Stimulated activated CD4-positive, alpha-beta T cell treated with anti-CD3 and anti-CD28 coated beads, Interleukin-4, amount 100 ng/mL, for 1 hour (primary cell): ENCODE data around the gene PLEKHA6.

Experiments used
- DNase-seq: peaks from one replicate; pipeline ENCODE4 v3.0.0-alpha.2; 2020

Gene PLEKHA6

DNA sequence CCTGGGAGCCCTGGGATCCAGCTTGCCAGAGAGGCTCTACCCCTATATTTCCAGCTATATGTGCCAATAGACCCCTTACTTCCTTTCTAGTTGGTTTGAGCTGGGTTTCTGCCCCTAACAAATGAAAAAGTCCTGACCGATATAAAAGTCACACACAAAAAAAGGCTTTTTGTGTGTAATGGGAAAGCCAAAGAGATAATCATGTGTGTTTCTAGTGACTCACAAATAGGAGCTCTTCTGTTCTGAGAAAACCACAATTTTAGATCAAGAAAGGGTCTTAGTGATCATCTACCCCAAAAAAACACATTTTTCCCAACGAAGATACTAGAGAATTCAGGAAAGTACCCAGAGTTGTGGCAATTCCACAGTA, 23.0 kb upstream of the PLEKHA6 start:
- DNase-seq, result no peak

DNA sequence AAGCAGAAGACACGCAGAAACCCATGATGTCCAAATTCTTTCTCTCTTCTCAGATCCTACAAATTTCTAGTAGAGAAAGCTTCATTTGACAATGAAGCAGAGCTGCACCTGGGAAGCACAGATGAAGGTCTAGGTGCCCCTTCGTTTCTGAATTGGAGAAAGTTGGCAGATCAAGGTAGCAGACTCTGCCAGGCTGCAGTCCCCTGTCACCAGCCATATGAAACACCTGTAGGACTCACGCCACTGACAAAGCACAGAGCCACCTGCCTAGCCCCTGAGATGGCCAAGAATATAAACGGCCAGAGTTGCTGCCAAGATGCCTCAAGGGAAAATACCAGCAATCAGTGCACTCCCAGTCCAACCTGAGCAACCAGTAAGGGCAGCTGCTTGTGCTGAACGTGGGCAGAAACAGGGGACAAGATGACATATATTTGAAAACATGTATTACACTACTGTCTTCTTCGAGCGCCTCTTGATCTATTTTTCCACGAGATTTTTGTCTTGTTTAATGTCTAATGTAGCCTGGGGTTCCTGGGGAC, 20.6 kb upstream of the PLEKHA6 start:
- no peak for DNase-seq

DNA sequence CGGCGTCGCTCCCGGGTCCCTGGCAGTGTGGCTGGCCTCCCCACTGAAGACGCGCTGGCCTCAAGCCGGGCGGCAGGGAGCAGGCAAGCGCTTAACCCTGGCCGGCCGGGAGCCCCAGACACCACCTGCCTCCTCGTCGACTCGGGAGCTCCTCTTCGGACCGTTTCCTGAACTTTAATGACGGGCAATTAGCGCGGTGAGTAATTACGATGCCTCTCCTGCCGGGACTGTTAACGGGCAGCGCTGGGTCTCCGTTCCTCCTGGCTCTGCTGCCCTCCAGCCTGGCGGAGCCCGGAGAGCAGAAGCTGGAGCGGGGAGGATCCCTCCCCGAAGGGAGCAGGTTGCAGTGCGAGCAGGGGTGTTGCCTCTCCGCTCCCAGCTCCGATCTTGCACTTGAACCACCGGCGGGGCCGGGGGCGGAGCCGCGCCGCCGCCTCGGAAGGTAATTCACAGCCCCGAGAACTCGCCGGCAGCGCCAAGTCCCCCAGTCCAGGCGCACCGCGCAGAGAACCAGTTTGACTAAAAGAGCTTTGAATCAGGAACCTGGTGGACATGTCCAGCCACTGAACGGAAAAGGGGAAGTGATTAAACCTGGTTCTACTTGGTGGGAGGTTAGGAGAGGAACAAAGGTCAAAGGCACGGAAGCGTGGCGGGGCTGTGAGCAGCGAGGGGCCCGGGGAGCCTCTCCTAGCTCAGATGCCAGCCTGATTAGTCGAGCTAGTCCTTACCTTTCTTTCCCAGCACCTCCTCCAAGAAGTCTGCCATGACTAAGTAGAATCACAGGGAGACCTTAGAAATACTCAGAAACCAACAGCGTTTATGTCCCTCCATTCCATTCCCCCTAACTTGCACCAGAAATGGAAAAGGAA, 18.3 kb upstream of the PLEKHA6 start:
- peak; percentile 56 for DNase-seq

DNA sequence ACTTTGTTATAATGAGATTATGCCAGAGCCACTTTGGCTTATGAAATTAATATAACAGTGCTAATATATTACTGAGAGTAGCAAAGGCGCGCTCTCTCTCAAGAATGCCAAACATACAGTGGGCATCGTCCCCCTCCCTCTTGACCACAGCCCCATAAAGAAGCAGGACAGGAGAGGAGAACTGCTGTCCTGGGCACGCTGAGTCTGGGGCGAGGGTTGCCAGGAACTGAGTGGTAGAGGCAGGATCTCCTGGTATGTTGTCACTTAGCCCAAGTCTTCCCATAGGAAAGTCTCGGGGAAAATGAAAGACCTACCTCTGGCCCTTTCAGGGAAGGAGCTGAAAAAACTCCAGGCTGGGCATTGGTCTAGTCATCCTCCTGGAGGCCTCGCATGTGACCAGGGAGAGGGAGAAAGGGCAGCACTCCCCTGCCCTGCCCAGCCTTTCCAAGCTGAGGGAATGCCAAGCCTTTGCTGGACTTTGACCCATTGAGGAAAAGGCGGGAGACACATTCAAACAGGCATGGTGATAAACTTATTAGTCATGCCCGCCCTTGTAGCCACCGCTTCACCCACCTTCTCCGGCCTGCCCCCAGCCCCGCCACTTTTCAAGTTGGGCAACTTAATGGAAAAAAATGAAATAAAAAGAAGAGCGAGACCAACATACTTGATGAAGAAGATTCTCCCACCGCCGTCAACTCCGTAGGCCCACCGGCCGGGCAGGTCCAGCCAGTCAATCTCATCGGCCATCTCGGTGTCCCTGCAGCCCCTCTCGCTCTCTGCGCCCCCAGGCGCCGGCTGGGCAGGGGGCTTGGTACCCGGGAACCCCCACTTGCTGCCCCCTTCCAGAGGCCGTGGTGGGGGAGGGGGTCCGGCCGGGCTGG, 17.4 kb upstream of the PLEKHA6 start:
- no peak for DNase-seq

DNA sequence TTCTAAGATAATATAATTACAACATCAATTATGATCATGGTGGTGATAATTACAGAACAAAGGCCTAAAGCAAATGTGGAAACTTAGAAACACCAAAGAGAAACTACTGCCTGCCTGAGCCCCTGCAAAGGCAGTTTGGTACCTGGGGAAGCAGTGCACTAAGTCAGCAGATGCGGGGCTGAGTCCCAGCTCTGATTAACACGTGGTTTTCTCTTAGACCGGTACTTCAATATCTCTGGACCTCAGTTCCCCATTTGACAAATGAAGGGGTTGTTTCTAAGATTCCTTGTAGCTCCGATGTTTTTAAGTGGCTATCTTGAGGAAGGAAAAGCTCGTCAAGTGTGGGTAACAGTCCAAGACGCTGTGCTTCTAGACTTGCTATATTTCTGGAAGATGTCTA, 16.7 kb upstream of the PLEKHA6 start:
- DNase-seq, result no peak

DNA sequence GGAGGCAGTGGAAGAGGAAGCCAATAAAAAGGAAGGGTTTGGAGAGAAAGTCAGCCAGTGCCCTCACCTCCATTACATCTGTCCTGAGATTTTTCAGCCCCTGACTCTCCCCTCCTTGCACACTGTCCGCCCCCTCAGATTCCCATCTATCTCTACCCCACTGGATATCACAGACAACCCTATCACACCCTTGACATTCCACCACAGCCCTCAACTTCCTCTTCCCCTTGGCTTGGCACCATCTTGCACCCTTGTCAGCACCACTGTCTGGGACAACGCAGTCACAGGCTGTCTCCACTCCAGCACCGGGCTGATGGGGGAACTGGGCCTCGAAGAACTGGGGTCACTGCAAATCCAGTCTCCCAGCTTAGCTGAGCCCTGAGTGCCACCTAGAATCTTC, 14.2 kb upstream of the PLEKHA6 start:
- no peak for DNase-seq

DNA sequence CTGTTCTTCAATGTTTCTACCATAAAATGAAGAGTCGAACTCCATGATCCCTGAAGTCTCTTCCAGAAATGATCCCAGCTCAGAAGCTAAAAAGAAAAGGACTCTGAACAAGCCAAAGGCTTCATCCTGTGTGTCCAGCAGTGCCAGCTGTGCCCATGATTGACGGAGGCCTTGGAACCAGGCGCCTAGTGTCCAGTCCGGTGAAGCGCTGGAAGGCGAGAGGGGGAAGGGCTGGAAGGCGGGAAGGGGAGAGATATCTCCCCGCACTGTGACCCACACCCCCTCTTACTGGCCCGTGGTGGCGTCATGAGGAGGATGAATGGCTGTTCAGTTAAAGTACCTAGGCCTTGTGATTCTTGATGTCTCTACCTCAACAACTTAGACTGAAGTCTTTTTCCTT, 10.4 kb upstream of the PLEKHA6 start:
- DNase-seq, result no peak

DNA sequence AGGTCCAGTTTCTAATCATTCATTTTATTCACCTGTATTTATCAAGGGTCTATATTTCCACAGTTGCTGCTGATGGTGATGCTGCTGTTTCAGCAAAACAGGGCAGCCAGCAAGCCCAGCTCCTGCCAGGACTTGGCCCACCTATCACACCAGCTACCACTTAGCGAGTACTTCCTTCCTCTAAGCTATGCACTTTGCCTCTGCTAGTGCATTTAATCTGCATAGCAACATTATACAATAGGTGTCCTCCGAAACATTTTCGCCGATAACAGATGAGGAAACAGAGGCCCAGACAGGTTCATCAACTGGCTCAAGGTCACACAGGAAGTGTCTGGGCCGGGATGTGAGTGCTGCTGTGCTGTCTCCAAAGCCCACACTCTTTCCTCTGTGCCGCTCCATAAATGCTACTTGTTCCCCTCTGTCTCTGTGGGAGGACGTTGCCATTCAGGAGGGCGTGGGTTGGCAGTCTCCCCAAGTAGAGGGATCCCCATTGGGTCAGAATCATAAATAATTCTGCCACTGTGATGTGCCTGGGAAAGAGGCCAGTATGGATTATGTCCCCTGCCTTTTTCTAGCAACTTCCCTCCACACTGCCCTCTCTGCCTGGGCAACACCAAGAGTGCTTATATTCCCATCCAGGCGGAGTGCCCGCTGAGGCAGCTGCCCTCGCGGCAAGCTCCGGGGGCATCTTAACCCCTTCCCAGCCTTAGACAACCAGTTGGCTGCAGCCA, 9.4 kb upstream of the PLEKHA6 start:
- no peak for DNase-seq

DNA sequence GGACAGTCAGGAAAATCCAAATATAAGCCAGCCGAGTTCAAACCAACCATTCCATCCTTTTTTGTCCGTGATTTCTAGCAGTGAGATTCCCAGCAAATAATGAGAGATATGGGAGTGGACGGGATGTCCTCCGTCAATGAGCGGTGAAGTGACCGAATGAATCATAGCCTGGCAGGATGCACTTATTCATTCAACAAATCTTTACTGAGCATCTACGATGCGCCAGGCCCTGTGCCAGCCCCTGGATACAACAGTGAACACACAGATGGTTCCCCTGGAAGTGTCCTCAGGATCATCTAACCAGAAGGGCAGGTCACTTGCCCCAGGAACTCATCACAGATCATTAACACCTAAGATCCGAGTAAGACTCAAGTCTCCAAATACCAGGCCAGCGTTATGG, 8.2 kb upstream of the PLEKHA6 start:
- DNase-seq, result no peak

DNA sequence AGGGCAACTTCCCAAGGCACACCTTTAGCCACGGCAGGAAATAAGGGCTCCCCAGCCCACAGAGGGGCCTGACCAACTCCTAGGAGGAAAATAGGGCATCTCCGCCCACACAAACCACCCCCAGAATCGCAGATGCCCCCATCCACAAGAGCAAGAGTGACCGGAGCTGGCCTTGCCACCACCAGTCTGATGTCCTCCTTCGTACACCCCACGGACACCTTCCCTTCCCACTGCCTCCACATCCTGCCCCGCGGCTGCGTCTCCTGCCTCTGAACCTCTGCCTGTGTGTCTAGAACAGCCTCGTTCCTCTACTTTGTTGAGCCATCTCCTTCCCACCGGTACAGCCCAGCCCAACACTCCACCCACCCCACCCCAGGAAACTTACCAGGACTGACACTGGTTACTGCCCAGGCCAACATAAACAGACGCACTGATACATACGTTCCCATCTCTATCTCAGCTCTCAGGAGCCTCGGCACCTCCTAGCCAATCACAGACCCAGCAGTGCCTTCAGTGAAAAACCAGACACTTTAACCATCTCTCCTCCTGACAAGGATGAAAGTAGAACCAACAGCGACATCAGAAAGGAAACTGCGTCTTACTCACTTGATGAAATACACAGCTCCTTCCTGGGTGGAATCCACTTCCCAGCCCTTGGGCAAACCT, 7.6 kb upstream of the PLEKHA6 start:
- DNase-seq, result no peak

DNA sequence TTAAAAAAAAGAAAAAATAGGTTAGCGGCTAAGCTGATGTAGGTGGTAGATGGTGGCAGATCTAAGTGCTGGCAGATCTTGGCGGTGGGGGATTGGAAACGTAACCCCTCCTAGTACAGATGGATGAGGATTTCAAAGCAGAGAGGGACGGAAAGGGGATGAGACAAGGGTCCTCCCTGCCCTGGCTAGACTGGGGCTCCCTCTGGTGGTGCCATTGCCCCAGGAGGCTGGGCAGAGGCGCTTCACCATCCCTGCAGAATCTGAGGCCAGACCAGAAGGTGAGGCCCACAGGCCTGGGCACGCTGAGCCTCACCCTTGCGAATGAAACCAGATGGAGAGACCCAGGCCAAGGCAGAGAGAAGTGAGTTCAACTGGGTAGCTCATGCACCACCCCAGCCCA, 7.0 kb upstream of the PLEKHA6 start:
- no peak for DNase-seq

DNA sequence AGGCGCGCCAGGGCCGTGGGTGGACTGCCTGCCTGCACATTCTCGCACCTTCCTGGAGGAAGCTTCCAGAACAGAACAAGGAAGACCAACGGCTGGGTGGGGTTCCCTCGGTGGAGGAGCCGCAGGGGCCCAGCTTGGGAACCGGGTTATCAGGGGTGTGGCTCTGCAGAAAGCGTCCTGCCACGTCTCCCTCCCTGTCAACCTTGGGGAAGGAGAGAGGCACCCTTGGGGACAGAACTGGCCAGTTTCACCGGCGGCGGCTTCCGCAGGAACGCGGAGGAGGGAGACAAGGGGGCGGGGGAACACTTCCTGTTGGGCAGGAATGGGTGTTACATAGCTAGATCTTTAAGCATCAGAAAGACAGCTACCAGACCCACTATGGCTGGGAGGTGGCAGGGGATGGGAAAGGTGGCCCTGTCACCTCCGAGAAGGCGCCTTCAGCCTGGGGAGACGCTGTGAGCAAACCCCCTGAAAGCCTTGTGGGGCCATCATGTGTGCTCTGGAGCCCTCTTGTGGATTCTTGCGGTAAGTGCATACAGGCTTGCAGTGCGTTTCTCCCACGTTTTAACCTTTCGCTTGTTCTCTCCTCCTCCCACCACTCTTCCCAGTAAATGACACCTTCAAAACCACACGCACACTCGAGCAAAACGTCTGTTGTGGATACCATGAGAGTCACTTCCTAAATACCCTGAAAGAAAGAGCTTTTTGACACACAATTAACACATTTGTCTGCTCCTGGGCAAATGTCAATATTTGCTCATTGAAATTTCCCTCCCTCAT, 3.8 kb upstream of the PLEKHA6 start:
- DNase-seq, result peak; percentile 67

DNA sequence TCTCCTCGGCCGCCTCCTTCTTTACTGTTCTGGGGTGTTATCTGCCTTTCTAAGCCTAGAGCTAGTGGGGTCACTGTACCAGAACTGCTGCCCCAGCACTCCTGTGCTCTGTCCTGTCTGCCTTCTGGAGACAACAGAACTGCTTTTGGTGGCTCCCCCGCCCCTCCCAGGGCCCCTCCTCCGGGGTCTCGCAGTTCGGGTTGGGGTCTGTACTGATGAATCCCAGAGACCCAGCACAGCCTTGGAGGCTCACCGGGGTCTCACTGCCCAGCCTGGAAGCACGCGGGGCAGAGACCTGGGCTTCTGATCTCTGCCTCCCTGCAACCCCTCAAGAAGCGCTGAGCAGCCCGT, 3.2 kb upstream of the PLEKHA6 start:
- no peak for DNase-seq

DNA sequence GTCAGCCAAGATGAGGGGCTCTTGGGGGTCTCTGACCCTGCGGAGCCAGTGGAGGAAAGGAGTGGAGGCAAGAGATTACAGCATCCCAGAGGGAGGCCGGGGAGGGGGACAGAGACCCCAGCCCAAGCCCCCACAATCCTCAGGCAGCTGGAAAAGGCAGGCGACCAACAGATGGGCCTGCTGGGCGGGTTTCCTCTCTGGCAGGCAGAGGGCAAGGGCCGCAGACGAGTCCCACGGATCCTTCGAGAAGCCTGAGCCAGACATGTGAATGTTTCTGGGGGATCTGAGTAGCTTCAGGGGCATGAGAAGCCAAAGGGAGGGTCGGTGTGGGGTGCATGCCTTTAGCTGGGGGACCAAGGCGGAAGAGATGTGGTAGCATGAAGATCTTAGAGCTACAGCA, 2.1 kb upstream of the PLEKHA6 start:
- DNase-seq, result no peak

DNA sequence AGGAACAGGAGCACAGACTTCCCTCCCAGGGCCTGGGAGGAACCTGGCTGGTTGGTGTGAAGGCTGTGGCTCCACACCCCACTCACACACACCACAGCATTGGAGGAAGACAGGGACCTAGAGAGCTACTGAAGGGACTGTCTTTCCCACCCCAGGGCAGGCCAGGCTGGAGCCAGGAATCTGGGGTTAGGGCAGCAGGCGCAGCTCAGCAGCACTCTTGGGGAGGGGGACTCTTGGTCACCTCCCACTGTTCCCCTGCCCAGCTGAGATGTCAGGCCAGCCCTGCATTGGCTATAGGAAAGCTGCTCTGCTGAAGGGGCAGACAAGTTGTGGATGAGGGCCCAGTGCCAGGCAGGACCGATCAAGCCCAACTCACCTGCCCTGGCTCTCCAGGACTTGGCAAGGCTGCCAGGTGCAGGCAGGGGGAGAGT, 1.6 kb upstream of the PLEKHA6 start:
- DNase-seq, result no peak

DNA sequence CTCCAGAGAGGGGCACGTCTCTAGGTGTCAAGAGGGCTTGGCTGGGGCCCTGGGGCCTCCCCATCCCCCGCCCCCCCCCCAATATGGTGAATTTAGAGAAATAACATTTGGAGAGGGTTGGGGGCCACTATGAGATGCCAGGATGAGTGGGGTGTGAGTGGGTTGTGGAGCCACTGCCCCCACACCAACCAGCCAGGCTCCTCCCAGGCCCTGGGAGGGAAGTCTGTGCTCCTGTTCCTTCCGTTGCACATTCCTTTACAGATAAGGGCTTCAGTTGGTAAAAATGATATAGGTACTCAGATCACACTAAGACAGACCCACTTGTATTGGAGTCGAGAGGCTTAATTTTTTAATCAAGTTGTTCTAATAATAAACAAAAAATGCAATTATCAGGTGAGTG, 585 bp upstream of the PLEKHA6 start:
- DNase-seq, result no peak

DNA sequence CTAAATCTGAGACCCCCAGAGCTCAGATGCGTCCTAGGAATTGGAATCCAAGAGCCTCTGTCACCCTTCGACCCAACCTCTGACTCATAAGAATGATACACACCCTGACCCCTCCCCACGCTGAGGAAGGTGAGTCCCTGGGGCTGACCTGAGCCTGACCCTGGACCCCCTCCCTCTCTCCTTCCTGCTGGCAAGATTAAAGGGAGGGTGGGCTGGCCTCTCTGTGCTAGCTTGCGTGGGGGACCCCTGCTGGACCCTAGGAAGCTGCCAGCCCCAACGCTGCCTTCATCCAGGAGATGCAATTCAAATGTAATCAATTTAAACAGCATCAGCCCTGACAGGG, 627 bp downstream of the PLEKHA6 start:
- DNase-seq, result no peak

DNA sequence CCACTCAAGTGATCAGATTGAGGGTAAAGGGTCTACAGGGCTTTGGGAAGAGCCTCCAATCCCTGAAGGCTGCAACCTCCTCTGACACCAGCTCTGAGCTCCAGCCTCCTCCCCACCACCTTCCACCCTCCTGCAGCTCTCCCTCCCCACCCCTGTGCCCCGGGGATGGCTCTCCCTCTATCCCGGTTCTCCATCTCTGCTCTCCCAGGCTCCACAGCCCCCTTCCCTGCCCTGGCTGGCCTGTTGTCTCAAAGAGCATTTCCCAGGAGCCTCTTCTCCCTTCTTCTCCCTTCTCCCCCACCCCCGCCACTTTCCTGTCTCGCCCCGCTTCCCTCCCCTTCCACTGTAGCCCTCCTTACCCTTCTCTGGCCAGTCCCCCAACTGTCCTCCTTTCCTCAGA, 1.1 kb downstream of the PLEKHA6 start:
- DNase-seq, result no peak

DNA sequence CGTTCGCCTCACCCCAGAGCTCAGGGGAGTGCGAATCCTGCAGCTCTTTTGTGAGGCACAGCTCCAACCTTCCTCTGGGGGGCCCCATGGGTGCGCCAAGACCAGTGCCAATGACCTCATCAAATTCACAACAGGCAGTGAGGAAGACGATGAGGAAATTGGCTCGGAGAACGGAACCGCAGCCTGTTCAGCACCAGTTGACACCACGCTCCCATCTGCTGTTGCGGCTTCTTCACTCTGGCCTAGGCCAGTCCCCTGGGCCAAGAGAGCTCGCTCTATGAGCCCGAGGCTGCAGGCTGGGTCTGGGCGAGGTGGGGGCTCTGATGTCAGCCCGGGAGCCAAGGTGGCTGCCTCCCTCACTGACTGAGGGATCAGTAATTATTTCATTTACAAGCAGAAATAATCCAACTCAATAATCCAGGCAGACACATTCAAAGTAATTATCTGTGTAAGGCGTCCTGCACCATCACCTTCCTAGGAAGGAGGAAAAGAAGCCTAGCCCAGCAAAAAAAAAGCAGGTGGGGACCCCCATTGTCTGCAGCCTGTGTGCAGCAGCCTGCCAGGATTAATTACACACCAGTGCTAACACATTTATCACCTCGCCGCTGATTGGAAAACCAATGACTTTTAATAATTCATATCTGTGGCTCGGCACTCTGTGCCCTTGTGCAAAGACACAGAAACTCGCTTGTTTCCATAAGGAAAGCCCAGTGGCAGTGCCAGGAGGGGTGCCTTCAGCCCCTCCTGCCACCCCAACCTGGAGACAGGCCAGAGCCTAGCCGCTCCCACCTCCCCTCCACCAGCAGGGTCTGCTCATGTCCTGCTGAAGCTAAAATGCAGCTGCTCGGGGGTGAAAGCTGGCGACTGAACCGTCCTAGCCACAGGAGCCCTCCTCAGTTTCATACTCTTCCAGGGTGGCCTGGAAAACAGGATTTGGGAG, 1.9 kb downstream of the PLEKHA6 start:
- no peak for DNase-seq

DNA sequence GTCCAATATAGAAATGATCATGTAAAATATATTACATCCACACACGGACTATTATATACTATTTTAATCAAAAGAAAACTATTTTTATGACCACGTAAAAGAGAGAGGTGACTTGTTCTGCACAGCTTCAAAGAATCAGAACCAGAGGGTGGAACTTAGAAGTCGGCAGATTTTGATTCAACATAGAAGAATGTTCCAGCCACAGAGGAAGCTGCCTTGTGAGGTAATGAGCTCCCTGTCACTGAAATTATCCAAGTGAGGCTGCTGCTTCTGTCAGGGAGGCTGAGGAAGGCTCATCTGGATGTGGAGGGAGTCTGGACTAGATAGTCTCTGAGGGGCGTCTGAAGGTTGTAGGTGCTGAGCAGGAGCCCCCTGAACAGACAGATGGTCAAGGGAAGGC, 2.7 kb downstream of the PLEKHA6 start:
- DNase-seq, result no peak

DNA sequence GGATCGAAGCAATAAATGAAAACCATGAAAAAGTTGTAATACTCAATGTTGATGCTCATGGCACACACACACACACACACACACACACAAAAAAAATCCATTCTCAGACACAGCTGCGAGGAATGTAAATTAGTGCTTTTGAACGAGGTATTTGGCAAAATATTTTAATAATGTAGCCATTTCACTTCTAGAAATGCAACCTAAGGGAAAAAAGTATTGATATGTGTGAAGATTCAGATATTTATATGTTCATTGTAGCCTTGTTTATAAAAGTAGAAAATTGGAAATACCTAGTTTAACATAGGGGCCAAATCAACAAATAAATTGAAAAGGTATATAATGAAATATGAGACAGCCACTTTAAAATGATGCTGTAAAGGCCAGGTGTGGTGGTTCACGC, 3.8 kb downstream of the PLEKHA6 start:
- no peak for DNase-seq
